Measurements from ENCODE around the gene CCDC194. TPM values are rescaled to one million over a fixed set of nuclear protein-coding genes. Genes with fewer than 3 reads are reported as not detected.
A peak's percentile ranks its signal among the peaks of the same experiment; 100 is the strongest.

Gene CCDC194
- total and polyA plus RNA-seq, 2 of the 8 experiments (the other 6 are each of a cell fraction or from before 2014, with no cell fraction given): 0.33 TPM; not detected in 1

- TF ChIP-seq GABPA (IDR thresholded peaks at IDR 0.05; ENCODE audit: borderline replicate concordance, insufficient read depth, low read length) (peak; percentile 59; the same call in 1 of the 2 replicates), EP300 (IDR thresholded peaks at IDR 0.05; ENCODE audit: borderline replicate concordance in 1 of 2, low read depth in 2 of 2, low read length in 2 of 2) (no peak), TAF7 (optimal IDR thresholded peaks at IDR 0.05; ENCODE audit: borderline replicate concordance, low read depth, low read length) (no peak), RAD21 (IDR thresholded peaks at IDR 0.05 in 1 of 2, conservative IDR thresholded peaks at IDR 0.05 in 1 of 2; ENCODE audit: low read depth in 2 of 2, low read length in 2 of 2) (peak; percentile 86 to 93), RFX5 (IDR thresholded peaks at IDR 0.05; ENCODE audit: borderline replicate concordance, low read depth, low read length) (no peak), CTCF (IDR thresholded peaks at IDR 0.05; ENCODE audit: control extremely low read depth in 1 of 3, insufficient read depth in 1 of 3, low read depth in 1 of 3, low read length in 3 of 3) (peak; percentile 95 to 98 (median 98)), ZNF274 (IDR thresholded peaks at IDR 0.05; ENCODE audit: borderline replicate concordance, extremely low read depth, low read length) (no peak)
These were observed 8.0 kb downstream of the CCDC194 start (continued) for GRCh38 chr19:17385878-17386611.
